CD4-positive, alpha-beta T cell treated with Interferon alpha-2 for 1 hour (primary cell): ENCODE measurements around the gene M6PR.
"Not testable (repeated sequence)": the region's sequence is repeated elsewhere in the genome, so short reads cannot be mapped to it uniquely, and the experiment has no call there.

ENCODE experiments used
- DNase-seq, 2 donors: peaks; one replicate each; pipeline ENCODE4 v3.0.0-alpha.2; 2020 to 2022

The M6PR gene

GRCh38 chr12:8950702-8951478, 1.4 kb upstream of the M6PR start:
- DNase-seq: peak in 1 of 2 donors; percentile 64

DNA sequence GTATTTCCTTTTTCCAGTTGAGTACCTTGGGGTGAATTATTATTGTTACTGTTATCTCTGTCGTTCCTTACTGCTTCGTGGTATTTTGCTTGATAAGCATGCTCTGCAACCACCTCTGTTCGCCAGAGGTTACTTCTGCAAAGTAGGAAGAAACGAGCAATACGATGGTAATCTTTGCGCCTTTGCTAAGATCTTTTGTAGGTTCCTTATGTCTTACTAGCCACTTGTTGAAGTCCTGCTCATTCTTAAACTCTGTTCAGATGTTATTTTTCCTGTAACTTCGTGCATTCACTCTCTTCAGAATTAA, 729 bp upstream of the M6PR start:
- no peak for DNase-seq

GRCh38 chr12:8948701-8949341, 624 bp downstream of the M6PR start:
- no peak for DNase-seq

- DNase-seq: no peak
These were observed 1.7 kb downstream of the M6PR start for GRCh38 chr12:8947737-8948136.

- no peak for DNase-seq
These were observed 2.7 kb downstream of the M6PR start for GRCh38 chr12:8946733-8947132.

GRCh38 chr12:8943565-8944186, 5.8 kb downstream of the M6PR start:
- no peak for DNase-seq

GRCh38 chr12:8941691-8942478, 7.6 kb downstream of the M6PR start:
- no peak for DNase-seq

- not testable (repeated sequence) for DNase-seq
These were observed 11.5 kb downstream of the M6PR start for GRCh38 chr12:8937842-8938442.

DNA sequence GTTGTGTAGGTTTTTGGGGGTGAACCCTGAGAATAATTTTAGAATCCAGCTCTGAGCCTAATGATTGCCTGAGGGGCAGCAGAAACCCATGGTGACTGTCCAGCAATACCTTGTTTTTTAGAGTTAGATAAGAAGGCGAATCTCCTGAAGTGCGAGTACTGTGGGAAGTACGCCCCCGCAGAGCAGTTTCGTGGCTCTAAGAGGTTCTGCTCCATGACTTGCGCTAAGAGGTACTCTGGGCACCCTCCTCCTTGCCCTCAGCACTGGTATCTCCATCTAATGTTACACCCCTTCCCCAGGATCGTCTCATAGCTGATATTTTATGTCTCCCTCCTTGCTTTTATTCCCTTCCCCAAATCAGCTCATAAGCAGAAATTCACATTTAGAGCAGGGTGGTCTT, 12.7 kb downstream of the M6PR start:
- no peak for DNase-seq

DNA sequence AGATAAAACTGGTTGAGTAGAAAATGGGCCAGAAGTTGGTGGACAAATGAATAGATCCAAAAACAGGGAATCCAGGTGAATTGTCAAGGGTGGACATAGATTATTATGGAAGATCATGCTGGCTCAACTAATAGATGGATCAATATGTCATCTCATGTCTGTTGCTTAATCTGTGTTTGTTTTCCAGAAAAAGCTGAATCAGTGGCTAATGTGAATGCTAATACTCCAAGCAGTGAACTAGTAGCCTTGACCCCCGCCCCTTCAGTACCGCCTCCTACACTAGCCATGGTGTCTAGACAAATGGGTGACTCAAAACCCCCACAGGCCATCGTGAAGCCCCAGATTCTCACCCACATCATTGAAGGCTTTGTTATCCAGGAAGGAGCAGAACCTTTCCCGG, 15.4 kb downstream of the M6PR start:
- DNase-seq: not testable (repeated sequence)

- not testable (repeated sequence) for DNase-seq
These were observed 17.0 kb downstream of the M6PR start for GRCh38 chr12:8932464-8932863.

DNA sequence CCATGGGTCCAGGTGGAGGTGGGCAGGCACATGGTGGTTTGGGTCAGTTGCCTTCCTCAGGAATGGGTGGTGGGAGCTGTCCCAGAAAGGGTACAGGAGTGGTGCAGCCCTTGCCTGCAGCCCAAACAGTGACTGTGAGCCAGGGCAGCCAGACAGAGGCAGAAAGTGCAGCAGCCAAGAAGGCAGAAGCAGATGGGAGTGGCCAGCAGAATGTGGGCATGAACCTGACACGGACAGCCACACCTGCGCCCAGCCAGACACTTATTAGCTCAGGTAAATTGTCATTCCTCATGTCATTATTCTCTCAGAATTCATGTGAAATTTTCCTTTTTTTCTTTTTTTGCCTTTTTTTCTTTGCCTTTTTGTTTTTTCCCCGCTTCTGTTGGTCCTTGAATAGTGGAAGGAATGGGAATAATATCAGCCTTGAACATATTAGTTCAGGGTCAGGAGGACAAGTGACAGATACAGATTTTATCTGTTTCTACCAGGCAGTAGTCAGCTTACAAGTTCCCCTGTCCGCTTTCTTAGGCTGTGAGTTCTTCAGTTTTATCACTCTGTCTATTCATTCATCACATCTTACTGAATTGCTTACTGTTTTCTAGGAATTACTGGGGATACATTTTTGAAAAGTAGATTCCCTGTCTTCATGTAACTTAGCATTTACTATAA, 18.7 kb downstream of the M6PR start:
- DNase-seq: not testable (repeated sequence)

GRCh38 chr12:8922544-8922943, 26.9 kb downstream of the M6PR start:
- no peak for DNase-seq

DNA sequence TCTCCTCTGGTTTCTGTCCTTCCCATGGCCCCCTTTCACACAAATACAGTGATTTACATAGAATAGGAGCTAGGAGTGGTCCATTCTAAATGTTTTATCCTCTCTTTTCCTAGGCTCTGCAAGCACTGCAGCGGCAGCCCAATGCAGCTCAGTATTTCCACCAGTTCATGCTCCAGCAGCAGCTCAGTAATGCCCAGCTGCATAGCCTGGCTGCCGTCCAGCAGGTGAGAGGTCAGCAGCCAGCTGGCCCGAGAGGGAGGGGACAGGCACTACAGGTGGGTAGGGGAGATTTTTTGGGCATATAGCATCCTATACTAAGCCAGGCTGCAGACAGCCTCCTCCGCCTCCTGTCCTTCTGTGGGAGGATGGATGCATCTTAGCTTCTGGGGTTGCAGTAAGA, 29.8 kb downstream of the M6PR start:
- not testable (repeated sequence) for DNase-seq

- no peak for DNase-seq
These were observed 31.7 kb downstream of the M6PR start for GRCh38 chr12:8917751-8918150.

GRCh38 chr12:8917031-8917430, 32.4 kb downstream of the M6PR start:
- no peak for DNase-seq

GRCh38 chr12:8916154-8916553, 33.3 kb downstream of the M6PR start:
- no peak for DNase-seq

DNA sequence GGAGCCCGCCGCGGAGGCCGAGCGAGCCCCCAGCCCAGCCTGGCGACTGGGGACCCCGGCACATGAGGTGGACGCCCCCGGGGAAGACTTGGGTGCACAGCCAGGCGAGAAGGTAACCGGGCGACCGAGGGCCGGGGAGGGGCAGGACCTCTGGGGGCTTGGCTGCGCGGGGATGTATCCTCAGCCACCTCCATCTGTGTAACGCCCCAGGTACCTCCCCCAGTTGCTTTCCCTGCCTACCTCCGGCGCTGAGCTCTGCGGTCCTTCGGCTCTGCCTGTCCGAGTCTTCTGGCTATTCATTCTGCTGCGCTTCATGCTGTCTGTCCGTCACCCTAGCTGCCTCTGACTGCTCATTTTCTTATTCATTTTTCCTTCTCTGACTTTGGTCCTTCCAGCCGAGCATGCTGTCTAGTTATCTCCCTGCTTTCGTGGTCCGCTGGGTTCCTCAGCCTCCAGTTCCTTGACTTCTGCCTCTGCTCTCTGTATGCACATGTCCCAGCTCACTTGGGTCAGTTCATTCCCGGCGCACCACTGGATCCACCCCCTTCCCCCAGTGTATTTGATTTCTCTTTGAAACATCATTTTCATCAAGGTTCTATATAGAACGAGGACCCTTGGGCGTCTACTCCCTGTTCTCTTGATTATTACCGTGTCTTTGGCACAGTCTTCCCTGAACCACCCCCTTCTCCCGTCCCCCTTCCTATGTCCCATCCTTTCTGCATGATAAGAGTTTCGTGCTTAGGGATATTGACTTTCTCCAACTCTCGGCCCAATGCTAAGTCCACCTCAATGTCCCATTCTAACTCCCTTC, 34.5 kb downstream of the M6PR start:
- peak; percentile 36 to 70 for DNase-seq

DNA sequence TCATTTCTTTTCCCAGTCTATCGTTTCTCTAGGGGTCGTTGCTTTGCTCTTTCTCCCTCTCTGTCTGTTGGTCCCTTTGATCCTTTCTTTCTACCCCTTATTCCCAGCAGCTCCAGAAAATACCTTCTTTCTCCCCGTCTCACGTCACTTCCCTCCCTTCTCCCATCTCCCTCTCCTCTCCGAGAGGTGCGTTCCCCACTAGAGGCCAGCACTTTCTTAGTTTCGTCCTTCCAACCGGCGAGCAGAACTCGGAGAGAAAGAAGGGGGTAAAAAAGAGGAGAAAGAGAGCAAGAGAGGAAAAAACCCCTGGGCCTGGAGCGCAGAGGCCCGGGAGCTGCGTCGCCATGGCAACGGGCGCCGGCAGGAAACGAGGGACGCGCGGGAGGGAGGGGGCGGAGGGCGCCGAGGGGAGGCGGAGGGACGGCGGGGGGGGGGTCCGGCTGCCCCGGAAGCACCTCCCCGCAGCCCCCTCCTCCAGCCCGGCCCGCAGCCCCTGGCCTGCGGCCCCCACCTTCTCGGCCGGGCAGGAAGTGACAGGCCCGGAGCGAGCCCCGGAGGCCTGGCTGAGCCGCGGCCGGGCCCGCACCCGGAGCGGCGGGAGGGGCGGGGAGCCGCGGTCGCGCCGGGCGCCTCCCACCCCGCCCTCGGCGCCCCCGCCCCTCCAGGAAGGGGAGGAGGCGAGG, 35.3 kb downstream of the M6PR start, which contains the start of gene PHC1:
TSS of gene PHC1 (plus strand) at position 477 of the 683 bp plus-strand sequence. CDS start 3,169 bp downstream, outside the sequence.
- peak; percentile 76 to 86 for DNase-seq

- no peak for DNase-seq
These were observed 35.8 kb downstream of the M6PR start for GRCh38 chr12:8913702-8914032.

DNA sequence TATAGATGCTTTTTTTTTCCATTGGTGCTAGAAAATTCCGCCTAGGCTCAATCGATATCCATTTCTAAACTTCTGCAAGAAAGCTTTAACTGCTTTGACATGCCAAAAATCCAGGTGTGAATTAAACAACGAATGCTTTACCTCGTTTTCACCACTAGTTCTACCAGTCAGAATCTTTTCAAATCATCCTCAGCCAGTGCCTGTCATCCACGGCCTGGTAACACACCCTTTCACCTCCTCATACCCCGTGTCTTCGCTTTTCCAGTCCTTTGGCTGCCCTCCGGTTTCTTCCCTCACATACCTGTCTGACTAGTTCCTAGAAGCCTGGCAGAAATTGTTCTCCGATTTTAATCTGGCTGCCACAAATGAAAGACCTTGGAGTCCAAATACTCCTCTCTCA, 36.5 kb downstream of the M6PR start:
- DNase-seq: peak in 1 of 2 donors; percentile 42
